GM19351 (cell line): ENCODE data around the gene NEDD4L.

Experiments used
- ATAC-seq: cut with Tn5 transposase; IDR thresholded peaks from one replicate; pipeline ENCODE4 v1.9.1; 2021; ENCODE audit warnings: mild to moderate bottlenecking, moderate library complexity; ENCODE audit not compliant: unreplicated experiment

The NEDD4L gene

DNA sequence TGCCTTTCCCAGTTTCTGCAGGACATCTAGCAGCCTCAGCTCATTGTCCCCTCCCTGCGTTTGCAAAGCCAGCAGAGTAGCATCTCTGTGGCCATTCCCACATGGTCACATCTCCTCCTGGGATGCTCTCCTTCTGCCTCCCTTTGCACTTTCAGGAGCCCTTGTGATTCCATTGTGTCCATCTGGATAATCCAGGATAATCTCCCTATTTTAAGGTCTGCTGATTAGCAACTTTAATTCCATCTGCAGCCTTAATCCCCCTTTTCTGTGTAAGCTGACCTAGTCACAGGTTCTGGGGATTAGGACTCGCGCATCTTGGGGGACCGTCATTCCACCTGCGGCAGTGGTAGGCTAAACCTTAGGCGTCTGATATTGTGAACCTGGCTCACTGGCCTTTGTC is 70.7 kb downstream of the NEDD4L start:
- ATAC-seq: no peak

GRCh38 chr18:58116818-58117217 is 72.8 kb downstream of the NEDD4L start:
- no peak for ATAC-seq

GRCh38 chr18:58117786-58118403 is 73.9 kb downstream of the NEDD4L start:
- no peak for ATAC-seq

DNA sequence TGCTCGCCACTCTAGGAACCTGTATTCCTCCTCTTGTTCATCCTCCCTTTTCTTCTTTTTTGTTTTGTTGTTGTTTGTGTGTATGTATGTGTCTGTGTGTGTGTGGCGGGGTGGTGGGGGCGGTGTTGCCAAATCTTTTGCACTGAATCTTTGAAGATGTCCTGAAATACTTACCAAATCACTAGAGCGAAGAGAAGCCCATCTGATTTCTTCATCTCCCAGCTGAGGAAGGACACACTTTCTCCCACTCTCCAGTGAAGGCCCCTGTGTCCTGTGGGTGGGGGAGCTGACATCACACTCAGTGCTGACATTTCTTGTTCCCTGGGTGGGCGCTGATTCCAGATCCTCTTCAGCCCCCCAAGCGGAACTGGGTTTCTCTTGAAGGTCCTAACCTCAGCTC is 74.5 kb downstream of the NEDD4L start:
- ATAC-seq: no peak

- ATAC-seq: no peak
Measured at GRCh38 chr18:58119819-58120218, 75.8 kb downstream of the NEDD4L start.

DNA sequence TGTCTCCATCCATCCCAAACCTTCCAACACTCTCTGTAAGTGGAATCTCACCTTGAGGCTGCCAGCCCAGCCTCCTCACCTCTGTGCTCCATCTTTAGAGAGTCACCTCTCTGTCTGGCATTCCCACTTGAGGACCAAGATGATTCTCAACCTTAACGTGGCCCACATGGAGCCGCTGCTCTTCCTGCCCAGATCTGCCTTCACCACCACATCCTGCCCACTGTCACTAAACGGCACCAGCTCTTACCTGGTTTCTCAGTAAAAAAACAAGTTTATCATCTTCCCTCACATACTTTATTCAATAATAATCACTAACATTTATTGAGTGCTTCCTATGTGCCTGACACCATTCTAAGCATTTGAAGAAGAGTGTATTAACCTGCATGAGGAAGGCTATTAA is 80.4 kb downstream of the NEDD4L start:
- no peak for ATAC-seq

DNA sequence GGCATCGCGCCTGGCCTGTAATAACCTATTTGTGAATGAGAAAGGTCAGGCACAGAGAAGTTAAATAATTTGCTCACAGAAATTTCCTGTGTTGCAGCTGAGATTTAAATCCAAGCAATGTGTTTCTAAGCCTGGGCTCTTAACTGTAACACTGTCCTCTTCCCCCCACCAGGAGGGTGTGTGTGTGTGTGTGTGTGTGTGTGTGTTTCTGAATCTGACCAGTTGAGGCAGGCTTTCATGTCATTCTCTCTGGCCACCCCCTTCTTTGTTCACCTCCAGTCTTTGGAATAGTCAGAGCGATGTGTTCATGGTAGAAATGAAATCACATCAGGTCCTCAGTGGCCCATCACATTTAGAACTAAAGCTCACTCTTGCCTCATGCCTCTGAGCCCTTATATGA is 81.2 kb downstream of the NEDD4L start:
- no peak for ATAC-seq

DNA sequence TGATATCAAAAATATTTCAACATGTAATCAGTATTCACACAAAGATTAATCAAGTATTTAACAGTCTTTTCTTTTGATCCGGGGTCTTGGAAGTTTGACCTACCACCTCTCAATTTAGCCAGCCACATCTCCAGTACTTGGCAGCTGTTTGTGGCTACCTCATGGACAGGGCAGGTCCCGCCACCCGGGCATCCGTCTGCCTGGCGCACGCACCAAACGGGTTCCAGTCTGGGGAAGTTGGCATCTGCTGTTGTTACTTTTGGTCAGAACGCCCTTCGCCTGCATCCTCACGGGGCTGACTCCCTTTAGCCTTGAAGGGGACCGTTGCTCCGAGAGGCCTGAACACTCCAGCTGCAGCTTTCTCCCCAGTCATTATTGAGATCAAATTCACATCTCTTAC is 81.7 kb downstream of the NEDD4L start:
- no peak for ATAC-seq

GRCh38 chr18:58128381-58129374 is 84.7 kb downstream of the NEDD4L start:
- no peak for ATAC-seq

- ATAC-seq: no peak
Measured at GRCh38 chr18:58132595-58133261, 88.7 kb downstream of the NEDD4L start.

DNA sequence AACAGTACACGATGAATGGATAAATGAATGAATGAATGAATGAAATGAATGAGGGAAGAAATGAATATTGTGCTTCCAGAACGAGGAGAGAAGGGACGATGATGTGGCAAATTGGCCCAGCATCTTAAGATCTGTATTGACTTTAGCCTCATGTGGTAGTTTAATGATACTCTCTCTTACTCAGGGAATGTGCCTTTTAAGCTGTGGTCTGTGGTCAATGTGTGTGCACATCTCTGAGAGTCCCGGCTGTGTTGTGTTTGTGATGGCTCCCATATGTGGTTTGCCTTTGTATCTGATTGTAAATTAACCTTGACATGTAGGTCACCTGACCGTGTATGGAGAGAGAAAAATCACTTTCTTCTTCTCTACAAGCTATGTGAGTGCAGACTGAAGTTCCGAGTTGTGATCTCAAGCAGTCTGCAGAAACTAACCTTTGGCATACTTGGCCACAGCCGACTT is 91.2 kb downstream of the NEDD4L start:
- no peak for ATAC-seq

DNA sequence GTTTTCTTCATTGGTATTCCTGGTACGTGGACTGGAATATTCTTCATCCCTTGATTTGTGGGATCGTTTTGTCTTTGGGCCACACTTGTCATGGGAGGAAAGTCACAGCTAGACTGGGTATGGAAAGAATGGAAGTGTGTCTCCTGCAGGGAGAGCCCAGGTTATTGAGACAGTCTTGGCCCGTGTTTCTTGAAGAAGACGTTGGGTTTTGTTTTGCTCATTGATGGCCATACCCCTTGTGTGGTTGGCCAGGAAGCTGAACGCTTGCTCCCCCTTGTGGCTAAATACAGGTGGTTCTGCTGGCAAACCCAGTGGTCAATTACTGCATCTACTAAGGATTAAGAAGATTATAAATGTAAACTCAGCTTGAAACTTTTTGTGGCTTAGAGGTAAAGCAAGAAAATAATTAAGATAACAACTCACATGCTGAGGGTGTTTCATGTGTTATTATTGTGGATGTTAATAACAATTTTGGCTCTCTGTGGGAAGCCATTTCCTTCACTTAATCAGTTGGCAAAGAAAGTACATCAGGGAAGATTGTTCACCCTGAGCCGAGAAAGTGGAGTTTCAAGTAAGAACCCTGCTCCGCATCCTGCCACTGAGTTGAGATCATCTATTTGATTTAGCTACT is 91.8 kb downstream of the NEDD4L start:
- ATAC-seq: peak; percentile 81

- no peak for ATAC-seq
Measured at GRCh38 chr18:58136879-58137278, 92.9 kb downstream of the NEDD4L start.

DNA sequence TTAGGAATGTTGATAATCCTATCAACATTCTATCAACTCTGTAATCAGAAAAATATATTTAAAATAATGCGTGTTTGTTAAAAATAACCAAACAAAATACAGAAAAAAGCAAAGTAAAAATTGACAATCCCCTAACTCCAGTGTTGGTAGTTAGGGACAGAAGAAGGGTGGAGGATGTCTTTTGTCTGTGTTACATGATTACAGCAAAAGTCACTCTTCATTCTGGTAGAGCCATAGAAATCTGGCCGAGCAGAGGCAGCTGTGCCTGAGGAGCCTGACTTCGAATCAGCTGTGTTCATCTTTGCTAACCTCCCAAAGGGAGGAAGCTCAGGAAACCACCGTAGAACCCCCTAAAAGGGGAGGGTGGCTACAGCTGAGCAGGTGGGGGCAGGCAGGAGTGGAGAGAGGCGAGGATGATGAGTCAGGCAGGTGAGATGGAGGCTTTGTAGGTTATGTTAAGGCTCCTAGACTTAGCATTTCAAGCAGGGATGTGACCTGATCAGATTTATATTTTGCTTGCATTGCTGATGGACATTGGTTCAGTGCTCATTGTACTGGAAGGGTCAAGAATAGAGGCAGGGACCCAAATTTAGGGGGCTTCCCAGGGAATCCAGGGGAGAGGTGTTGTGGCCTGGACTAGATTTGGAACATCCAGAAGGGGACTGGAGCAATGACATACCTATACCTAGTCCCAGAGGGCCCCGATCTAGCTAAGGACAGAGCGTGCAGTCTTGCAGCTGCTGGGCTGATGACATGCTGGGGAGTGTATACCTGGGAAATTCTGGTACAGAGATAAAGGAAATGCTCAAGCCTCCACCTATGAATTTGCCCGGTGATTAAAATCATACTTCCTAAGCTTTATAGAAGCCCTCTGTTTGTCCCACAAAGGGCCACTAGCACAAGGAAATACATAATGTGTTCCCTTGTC is 95.7 kb downstream of the NEDD4L start:
- ATAC-seq: no peak

- ATAC-seq: no peak
Measured at GRCh38 chr18:58140387-58141325, 96.6 kb downstream of the NEDD4L start.

GRCh38 chr18:58143386-58143785 is 99.4 kb downstream of the NEDD4L start:
- no peak for ATAC-seq

DNA sequence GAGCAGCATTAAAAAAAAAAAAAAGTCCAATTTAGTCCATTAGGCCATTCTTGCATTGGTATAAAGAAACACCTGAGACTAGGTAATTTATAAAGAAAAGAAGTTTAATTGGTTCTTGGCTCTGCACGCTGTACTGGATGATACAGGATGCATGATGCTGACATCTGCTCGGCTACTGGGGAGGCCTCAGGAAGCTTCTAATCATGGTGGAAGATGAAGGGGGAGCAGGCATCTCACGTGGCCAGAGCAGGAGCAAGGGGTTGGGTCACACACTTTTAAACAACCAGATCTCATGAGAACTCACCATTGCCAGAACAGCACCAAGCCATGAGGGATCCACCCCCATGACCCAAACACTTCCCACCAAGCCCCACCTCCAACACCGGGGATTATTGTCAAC is 100.1 kb downstream of the NEDD4L start:
- no peak for ATAC-seq

- ATAC-seq: no peak
Measured at GRCh38 chr18:58144671-58145285, 100.8 kb downstream of the NEDD4L start.

DNA sequence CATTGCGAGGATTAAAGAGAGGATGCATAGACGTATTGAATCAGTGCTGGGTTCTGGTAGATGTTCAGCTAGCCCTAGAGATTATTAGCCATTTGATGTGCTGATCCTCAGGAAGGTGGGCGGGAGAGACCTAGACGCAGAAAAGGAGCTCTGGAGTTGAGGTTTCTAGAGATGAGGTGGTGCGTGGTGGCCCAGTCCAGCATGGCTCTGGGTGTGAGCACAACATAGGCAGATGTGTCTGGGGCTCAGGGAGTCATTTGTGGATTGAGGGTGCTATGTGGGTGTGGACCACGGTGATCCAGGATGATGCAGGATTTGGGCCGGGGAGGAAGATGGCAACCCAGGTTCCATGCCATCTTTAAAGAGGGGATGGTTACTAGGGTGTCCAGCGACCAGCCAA is 102.1 kb downstream of the NEDD4L start:
- ATAC-seq: no peak
